ENCODE measurements around the gene IRF5. TPM values are rescaled to one million over a fixed set of nuclear protein-coding genes. Genes with fewer than 3 reads are reported as not detected.
"Not testable (repeated sequence)": the region's sequence is repeated elsewhere in the genome, so short reads cannot be mapped to it uniquely, and the experiment has no call there.

Gene IRF5
- total RNA-seq, 1 donor from 2014 or later: 29.4 TPM

DNA sequence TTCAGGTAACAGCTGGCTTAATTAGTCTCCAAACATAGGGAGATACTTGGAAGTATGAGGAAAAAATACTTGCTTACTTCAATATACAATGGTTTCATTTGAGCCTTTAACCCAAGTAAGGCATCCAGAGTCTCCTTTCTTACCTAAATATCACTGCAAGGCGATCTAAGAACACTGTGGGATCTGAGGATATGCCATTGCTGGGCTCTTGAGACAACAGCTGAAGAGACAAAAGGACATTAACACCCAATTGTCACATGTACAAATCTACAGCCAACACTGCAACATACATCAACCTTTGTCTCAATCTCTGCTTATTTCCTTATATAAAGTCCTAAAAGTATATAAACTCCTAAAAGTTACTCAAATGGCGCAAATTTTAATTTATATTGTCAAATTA, 44.4 kb downstream of the IRF5 start:
- no peaks in the 10 kb centered on the region for H3K9me3 ChIP-seq
- no peak for ATAC-seq
- no peaks in the 10 kb centered on the region for H3K4me1 ChIP-seq
- DNase-seq: no peak
- H3K27me3 ChIP-seq: no peaks in the 10 kb centered on the region
- TF ChIP-seq, protein P1, sequence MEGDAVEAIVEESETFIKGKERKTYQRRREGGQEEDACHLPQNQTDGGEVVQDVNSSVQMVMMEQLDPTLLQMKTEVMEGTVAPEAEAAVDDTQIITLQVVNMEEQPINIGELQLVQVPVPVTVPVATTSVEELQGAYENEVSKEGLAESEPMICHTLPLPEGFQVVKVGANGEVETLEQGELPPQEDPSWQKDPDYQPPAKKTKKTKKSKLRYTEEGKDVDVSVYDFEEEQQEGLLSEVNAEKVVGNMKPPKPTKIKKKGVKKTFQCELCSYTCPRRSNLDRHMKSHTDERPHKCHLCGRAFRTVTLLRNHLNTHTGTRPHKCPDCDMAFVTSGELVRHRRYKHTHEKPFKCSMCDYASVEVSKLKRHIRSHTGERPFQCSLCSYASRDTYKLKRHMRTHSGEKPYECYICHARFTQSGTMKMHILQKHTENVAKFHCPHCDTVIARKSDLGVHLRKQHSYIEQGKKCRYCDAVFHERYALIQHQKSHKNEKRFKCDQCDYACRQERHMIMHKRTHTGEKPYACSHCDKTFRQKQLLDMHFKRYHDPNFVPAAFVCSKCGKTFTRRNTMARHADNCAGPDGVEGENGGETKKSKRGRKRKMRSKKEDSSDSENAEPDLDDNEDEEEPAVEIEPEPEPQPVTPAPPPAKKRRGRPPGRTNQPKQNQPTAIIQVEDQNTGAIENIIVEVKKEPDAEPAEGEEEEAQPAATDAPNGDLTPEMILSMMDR (IDR thresholded peaks at IDR 0.05): no peak
- peaks cover 94% of the 10 kb centered on the region for H3K36me3 ChIP-seq
- H3K4me3 ChIP-seq: no peak overlapping the region
- H3K27ac ChIP-seq: no peak overlapping the region
- intact Hi-C loops (cut with DNase I): no loop called here

GRCh38 chr7:128985660-128986059, 47.9 kb downstream of the IRF5 start:
- no peak for ATAC-seq
- H3K36me3 ChIP-seq: peaks cover 89% of the 10 kb centered on the region
- no peaks in the 10 kb centered on the region for H3K27me3 ChIP-seq
- TF ChIP-seq, protein P1 (IDR thresholded peaks at IDR 0.05): no peak
- intact Hi-C loops (cut with DNase I): no loop called here
- no peaks in the 10 kb centered on the region for H3K9me3 ChIP-seq
- no peak overlapping the region for H3K27ac ChIP-seq
- no peaks in the 10 kb centered on the region for H3K4me1 ChIP-seq
- no peak overlapping the region for H3K4me3 ChIP-seq
- no peak for DNase-seq

GRCh38 chr7:128986609-128987008, 48.9 kb downstream of the IRF5 start:
- TF ChIP-seq, protein P1 (IDR thresholded peaks at IDR 0.05): no peak
- H3K27ac ChIP-seq: no peak overlapping the region
- H3K4me3 ChIP-seq: no peak overlapping the region
- no peaks in the 10 kb centered on the region for H3K27me3 ChIP-seq
- H3K9me3 ChIP-seq: no peaks in the 10 kb centered on the region
- no peak for DNase-seq
- intact Hi-C loops (cut with DNase I): no loop called here
- H3K36me3 ChIP-seq: peaks cover 89% of the 10 kb centered on the region
- no peaks in the 10 kb centered on the region for H3K4me1 ChIP-seq
- ATAC-seq: no peak

DNA sequence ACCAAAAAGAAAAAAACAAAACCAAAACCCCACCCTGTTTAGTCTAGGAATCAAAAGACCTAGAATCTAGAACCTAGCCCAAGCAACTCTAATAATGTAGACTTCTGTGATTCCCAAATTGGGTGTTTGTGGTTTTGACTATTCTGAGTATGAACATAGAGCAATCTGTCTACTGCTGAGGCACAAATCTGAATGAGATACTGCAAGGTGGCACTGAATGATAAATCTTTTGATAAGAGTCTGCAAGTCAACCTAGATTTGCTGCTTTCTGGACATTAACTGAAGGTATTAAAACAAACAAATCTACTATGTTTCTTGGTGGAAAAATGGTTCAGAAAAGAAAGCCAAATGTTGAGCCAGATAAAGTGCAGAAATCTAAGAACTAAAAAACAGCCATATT, 50.6 kb downstream of the IRF5 start:
- DNase-seq (no peak), ATAC-seq (no peak)
- H3K9me3 ChIP-seq: no peaks in the 10 kb centered on the region
- H3K4me1 ChIP-seq: no peaks in the 10 kb centered on the region
- intact Hi-C loops (cut with DNase I): no loop called here
- H3K36me3 ChIP-seq: peaks cover 88% of the 10 kb centered on the region
- no peaks in the 10 kb centered on the region for H3K27me3 ChIP-seq
- no peak overlapping the region for H3K4me3 ChIP-seq
- H3K27ac ChIP-seq: no peak overlapping the region
- TF ChIP-seq, protein P1 (IDR thresholded peaks at IDR 0.05): no peak

DNA sequence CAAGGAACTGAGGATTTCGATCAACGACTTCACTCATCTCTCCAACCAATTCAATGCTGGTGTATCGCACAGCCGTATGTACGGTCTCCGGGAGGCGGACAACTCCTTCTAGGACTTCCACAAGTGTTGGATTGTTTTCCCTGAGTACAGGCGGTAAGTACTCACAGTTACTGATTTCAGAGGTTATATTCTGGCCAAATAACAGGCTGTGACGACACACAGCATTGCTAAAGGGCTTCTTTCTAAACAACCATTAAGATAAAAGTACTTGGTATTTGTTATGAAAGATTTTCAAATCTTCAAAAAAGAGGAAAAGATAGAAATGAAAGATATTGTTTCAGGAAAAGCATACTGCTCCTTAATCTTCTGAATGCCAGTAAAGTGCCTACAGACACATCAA, 52.2 kb downstream of the IRF5 start:
- TF ChIP-seq, protein P1 (IDR thresholded peaks at IDR 0.05): no peak
- ATAC-seq (no peak), DNase-seq (no peak)
- intact Hi-C loops (cut with DNase I): no loop called here
- H3K27ac ChIP-seq: no peak overlapping the region
- H3K4me1 ChIP-seq: no peaks in the 10 kb centered on the region
- peaks cover 86% of the 10 kb centered on the region for H3K36me3 ChIP-seq
- no peaks in the 10 kb centered on the region for H3K9me3 ChIP-seq
- H3K4me3 ChIP-seq: no peak overlapping the region
- no peaks in the 10 kb centered on the region for H3K27me3 ChIP-seq

DNA sequence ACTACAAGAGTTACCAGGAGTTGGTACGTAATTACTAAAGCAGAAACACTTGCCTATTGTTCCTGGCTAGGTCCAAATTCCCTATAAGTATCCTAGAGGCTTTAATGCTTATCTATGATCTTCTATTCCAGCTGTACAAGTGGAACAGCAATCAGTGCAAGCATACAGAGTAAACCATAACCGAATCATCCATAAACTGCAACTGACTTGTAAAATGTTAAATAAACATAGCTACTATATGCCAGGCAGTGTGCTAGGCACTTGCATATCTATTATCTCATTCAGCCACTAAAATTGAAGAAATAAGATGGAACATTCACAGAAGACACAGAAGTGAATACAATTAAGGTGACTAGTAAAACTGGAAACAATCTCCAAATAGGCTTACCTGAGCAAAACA, 55.7 kb downstream of the IRF5 start:
- no peak overlapping the region for H3K4me3 ChIP-seq
- ATAC-seq: no peak
- H3K27ac ChIP-seq: no peak overlapping the region
- H3K9me3 ChIP-seq: no peaks in the 10 kb centered on the region
- no peak for DNase-seq
- peaks cover 89% of the 10 kb centered on the region for H3K36me3 ChIP-seq
- H3K4me1 ChIP-seq: no peaks in the 10 kb centered on the region
- TF ChIP-seq, protein P1 (IDR thresholded peaks at IDR 0.05): no peak
- H3K27me3 ChIP-seq: no peaks in the 10 kb centered on the region
- intact Hi-C loops (cut with DNase I): no loop called here

DNA sequence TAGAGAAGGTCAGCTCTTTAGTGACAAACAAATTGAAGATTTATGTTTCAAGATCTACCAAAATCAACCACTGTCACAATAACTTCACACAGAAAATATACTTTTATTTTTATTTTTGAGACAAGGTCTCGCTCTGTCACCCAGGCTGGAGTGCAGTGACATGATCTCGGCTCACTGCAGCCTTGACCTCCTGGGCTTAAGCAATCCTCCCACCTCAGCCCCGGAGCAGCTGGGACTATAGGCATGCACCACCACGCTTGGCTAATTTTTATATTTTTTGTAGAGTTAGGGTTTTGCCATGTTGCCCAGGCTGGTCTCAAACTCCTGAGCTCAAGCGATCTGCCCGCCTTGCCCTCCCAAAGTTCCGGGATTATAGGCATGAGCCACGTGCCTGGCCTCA, 56.8 kb downstream of the IRF5 start:
- H3K27ac ChIP-seq; DNase-seq; H3K4me3 ChIP-seq; ATAC-seq; H3K4me1 ChIP-seq; H3K27me3 ChIP-seq; intact Hi-C loops (cut with DNase I); H3K9me3 ChIP-seq: not testable (repeated sequence)
- peaks cover 82% of the 10 kb centered on the region for H3K36me3 ChIP-seq

Measured in upper lobe of right lung (tissue), 1 donor.